Upper lobe of left lung (tissue), 4 donors: ENCODE results near the gene TAF15.

Experiments used
- POLR2A ChIP-seq, 4 donors: fragments of 450-650 bp; IDR thresholded peaks; one replicate each; pipeline ENCODE4 v1.5.1; 2016 to 2017; ENCODE audit warnings: antibody characterized with exemption in 4 of 4, mild to moderate bottlenecking in 2 of 4
- TF ChIP-seq, protein P1 (sequence below), 6 experiments: fragments of 450-650 bp in 4 of 6; fragments of 200-600 bp in 2 of 6; sonication (generic) in 2 of 6; IDR thresholded peaks; one replicate each; pipeline ENCODE4 v1.5.1; 2016 to 2019; ENCODE audit warnings: antibody characterized with exemption in 6 of 6

DNA sequence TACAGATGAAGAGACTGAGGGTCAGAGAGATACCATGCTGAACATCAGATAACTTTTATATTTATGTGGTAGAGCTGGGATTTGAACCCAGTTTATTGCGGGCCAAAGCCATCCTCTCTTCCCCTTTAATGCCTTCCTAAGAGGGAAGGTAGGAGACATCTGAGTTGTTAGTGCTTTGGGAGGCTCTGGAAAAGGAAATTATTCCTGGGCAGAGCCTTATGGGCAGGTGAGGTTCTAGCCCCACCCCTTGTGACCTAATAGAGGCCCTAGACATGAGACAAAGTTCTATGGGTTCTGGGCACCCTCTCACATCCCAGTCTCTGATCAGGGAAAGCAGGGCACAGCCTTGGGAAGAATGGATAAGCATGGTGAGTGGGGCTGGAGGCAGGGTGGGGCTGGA is 48.7 kb upstream of the TAF15 start, which contains the start of gene C17orf50:
- TF ChIP-seq, protein P1, sequence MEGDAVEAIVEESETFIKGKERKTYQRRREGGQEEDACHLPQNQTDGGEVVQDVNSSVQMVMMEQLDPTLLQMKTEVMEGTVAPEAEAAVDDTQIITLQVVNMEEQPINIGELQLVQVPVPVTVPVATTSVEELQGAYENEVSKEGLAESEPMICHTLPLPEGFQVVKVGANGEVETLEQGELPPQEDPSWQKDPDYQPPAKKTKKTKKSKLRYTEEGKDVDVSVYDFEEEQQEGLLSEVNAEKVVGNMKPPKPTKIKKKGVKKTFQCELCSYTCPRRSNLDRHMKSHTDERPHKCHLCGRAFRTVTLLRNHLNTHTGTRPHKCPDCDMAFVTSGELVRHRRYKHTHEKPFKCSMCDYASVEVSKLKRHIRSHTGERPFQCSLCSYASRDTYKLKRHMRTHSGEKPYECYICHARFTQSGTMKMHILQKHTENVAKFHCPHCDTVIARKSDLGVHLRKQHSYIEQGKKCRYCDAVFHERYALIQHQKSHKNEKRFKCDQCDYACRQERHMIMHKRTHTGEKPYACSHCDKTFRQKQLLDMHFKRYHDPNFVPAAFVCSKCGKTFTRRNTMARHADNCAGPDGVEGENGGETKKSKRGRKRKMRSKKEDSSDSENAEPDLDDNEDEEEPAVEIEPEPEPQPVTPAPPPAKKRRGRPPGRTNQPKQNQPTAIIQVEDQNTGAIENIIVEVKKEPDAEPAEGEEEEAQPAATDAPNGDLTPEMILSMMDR (IDR thresholded peaks at IDR 0.05): no peak
- no peak for TF ChIP-seq POLR2A (IDR thresholded peaks at IDR 0.05)
